Large intestine (tissue), 12 donors: ENCODE data around the gene FAM184A. TPM values are rescaled to one million over a fixed set of nuclear protein-coding genes. Genes with fewer than 3 reads are reported as not detected.

Experiments used
- DNase-seq, 2 donors: peaks; one replicate each; pipeline versions ENCODE4 v3.0.0 to v3.0.0-alpha.2; 2013
- H3K27ac ChIP-seq: one replicate; pipeline ENCODE4 v1.5.1; 2013; ENCODE audit warnings: low read length
- H3K27me3 ChIP-seq: 2 replicates; pipeline ENCODE4 v1.6.1; 2013; ENCODE audit warnings: low read length; ENCODE audit not compliant: control insufficient read depth, insufficient read depth
- H3K36me3 ChIP-seq: 2 replicates; pipeline ENCODE4 v1.6.1; 2013; ENCODE audit warnings: low read length; ENCODE audit not compliant: control insufficient read depth, insufficient read depth
- H3K4me1 ChIP-seq: one replicate; pipeline ENCODE4 v1.6.1; 2013; ENCODE audit warnings: low read length; ENCODE audit not compliant: control insufficient read depth, insufficient read depth
- H3K4me3 ChIP-seq: one replicate; pipeline ENCODE4 v1.5.1; 2013; ENCODE audit warnings: low read length
- H3K9me3 ChIP-seq: one replicate; pipeline ENCODE4 v1.6.1; 2013; ENCODE audit warnings: mild to moderate bottlenecking, low read depth, low read length, moderate library complexity; ENCODE audit not compliant: control insufficient read depth
- WGBS: methylation state at CpG from one replicate; pipeline ENCODE4 v1.1.5; 2013; ENCODE audit warnings: low lambda C conversion rate; ENCODE audit not compliant: insufficient coverage; 5-methylcytosine and 5-hydroxymethylcytosine counted together
- long read RNA-seq, 11 donors: transcript quantifications; one replicate each; lab custom pipeline, GENCODE V29; 2026
- polyA plus RNA-seq: library from polyadenylated mRNA; unstranded; fragments of 120-200 nt; gene quantifications from one replicate; pipeline ENCODE4 v1.2.1, GENCODE V29; 2013

FAM184A gene
- polyA plus RNA-seq, result 13.8 TPM
- long read RNA-seq, donor 1, full-length matches to known transcripts, result 1 of 1 reads
- long read RNA-seq, donor 1, partial matches to known transcripts, result 0 of 1 reads
- long read RNA-seq, donor 1, other reads (novel, unspliced or antisense), result 0 of 1 reads
- long read RNA-seq, donor 2, partial matches to known transcripts, result 7 of 7 reads
- long read RNA-seq, donor 2, other reads (novel, unspliced or antisense), result 0 of 7 reads
- long read RNA-seq, donor 3, partial matches to known transcripts, result 0 of 2 reads
- long read RNA-seq, donor 3, other reads (novel, unspliced or antisense), result 0 of 2 reads
- long read RNA-seq, donor 4, result 0 reads
- long read RNA-seq, donor 5, result 0 reads
- long read RNA-seq, donor 6, partial matches to known transcripts, result 8 of 8 reads
- long read RNA-seq, donor 6, other reads (novel, unspliced or antisense), result 0 of 8 reads
- long read RNA-seq, donor 7, partial matches to known transcripts, result 0 of 2 reads
- long read RNA-seq, donor 7, other reads (novel, unspliced or antisense), result 0 of 2 reads
- long read RNA-seq, donor 8, result 0 reads
- long read RNA-seq, donor 9, partial matches to known transcripts, result 0 of 1 reads
- long read RNA-seq, donor 9, other reads (novel, unspliced or antisense), result 0 of 1 reads
- long read RNA-seq, donor 10, partial matches to known transcripts, result 6 of 6 reads
- long read RNA-seq, donor 10, other reads (novel, unspliced or antisense), result 0 of 6 reads
- long read RNA-seq, donor 11, partial matches to known transcripts, result 6 of 7 reads
- long read RNA-seq, donor 11, other reads (novel, unspliced or antisense), result 0 of 7 reads

- Histone ChIP-seq H3K9me3 (peaks cover 6% of the 10 kb centered on the region), H3K27me3 (peaks cover 4% of the 10 kb centered on the region), H3K36me3 (no peaks in the 10 kb centered on the region), H3K4me3 (peak within 1 kb of the TSS; percentile 68), H3K27ac (peak within 1 kb of the TSS; percentile 76), H3K4me1 (no peaks in the 10 kb centered on the region)
- peak; percentile 68 to 84 for DNase-seq
- WGBS, result no CpG with 5 or more reads among the region's 103 CpGs
Observed at GRCh38 chr6:119078376-119079282, at the start of gene FAM184A. Gene FAM184A (minus strand): TSS chr6:119078664. CDS start chr6:119078299, 365 bp downstream.

- 100% methylated on average over 1 of the region's 1 CpG for WGBS
- DNase-seq, result no peak
- Histone ChIP-seq H3K4me1 (peaks cover 2% of the 10 kb centered on the region), H3K4me3 (no peak overlapping the region), H3K27me3 (no peaks in the 10 kb centered on the region), H3K9me3 (peaks cover 2% of the 10 kb centered on the region), H3K36me3 (no peaks in the 10 kb centered on the region), H3K27ac (no peak overlapping the region)
Observed at GRCh38 chr6:119127627-119128026, 49.2 kb upstream of the FAM184A start.

- Histone ChIP-seq H3K9me3 (peaks cover 2% of the 10 kb centered on the region), H3K4me3 (no peak overlapping the region), H3K27ac (no peak overlapping the region), H3K36me3 (no peaks in the 10 kb centered on the region), H3K4me1 (peaks cover 2% of the 10 kb centered on the region), H3K27me3 (no peaks in the 10 kb centered on the region)
- no CpG with 5 or more reads among the region's 4 CpGs for WGBS
- no peak for DNase-seq
Observed at GRCh38 chr6:119126826-119127225, 48.4 kb upstream of the FAM184A start.

- Histone ChIP-seq H3K36me3 (no peaks in the 10 kb centered on the region), H3K4me3 (no peak overlapping the region), H3K9me3 (peaks cover 2% of the 10 kb centered on the region), H3K27me3 (no peaks in the 10 kb centered on the region), H3K27ac (no peak overlapping the region), H3K4me1 (peaks cover 2% of the 10 kb centered on the region)
- 86% methylated on average over 1 of the region's 4 CpGs for WGBS
- no peak for DNase-seq
Observed at GRCh38 chr6:119126140-119126539, 47.7 kb upstream of the FAM184A start.

GRCh38 chr6:119125576-119125975 lies 47.1 kb upstream of the FAM184A start:
- WGBS, result 100% methylated on average over 1 of the region's 2 CpGs
- Histone ChIP-seq H3K9me3 (peaks cover 2% of the 10 kb centered on the region), H3K27ac (no peak overlapping the region), H3K27me3 (no peaks in the 10 kb centered on the region), H3K4me1 (peaks cover 2% of the 10 kb centered on the region), H3K36me3 (no peaks in the 10 kb centered on the region), H3K4me3 (no peak overlapping the region)
- DNase-seq, result no peak

- Histone ChIP-seq H3K9me3 (peaks cover 2% of the 10 kb centered on the region), H3K4me1 (peaks cover 2% of the 10 kb centered on the region), H3K4me3 (no peak overlapping the region), H3K27me3 (no peaks in the 10 kb centered on the region), H3K36me3 (no peaks in the 10 kb centered on the region), H3K27ac (no peak overlapping the region)
- no CpG with 5 or more reads among the region's 1 CpG for WGBS
- no peak for DNase-seq
Observed at GRCh38 chr6:119124079-119124824, 45.8 kb upstream of the FAM184A start.

- no peak for DNase-seq
- Histone ChIP-seq H3K4me3 (no peak overlapping the region), H3K27ac (no peak overlapping the region), H3K36me3 (no peaks in the 10 kb centered on the region), H3K27me3 (no peaks in the 10 kb centered on the region), H3K4me1 (no peaks in the 10 kb centered on the region), H3K9me3 (peaks cover 2% of the 10 kb centered on the region)
- no CpG with 5 or more reads among the region's 4 CpGs for WGBS
Observed at GRCh38 chr6:119122336-119122735, 43.9 kb upstream of the FAM184A start.

GRCh38 chr6:119121367-119121766 lies 42.9 kb upstream of the FAM184A start:
- DNase-seq, result no peak
- 83% methylated on average over 1 of the region's 4 CpGs for WGBS
- Histone ChIP-seq H3K9me3 (peaks cover 2% of the 10 kb centered on the region), H3K27me3 (no peaks in the 10 kb centered on the region), H3K36me3 (no peaks in the 10 kb centered on the region), H3K27ac (no peak overlapping the region), H3K4me3 (no peak overlapping the region), H3K4me1 (no peaks in the 10 kb centered on the region)

- no peaks in the 10 kb centered on the region for H3K9me3 ChIP-seq
- 90% methylated on average over 2 of the region's 4 CpGs for WGBS
- H3K27me3 ChIP-seq, result no peaks in the 10 kb centered on the region
- no peaks in the 10 kb centered on the region for H3K36me3 ChIP-seq
- H3K27ac ChIP-seq, result no peak overlapping the region
- DNase-seq, result no peak
- no peak overlapping the region for H3K4me3 ChIP-seq
- no peaks in the 10 kb centered on the region for H3K4me1 ChIP-seq
Observed at GRCh38 chr6:119119989-119120388, 41.5 kb upstream of the FAM184A start.
